ENCODE results near the gene SLC6A18. TPM values are rescaled to one million over a fixed set of nuclear protein-coding genes. Genes with fewer than 3 reads are reported as not detected.

The SLC6A18 gene
- total RNA-seq, 4 donors from 2014 or later: not detected

DNA sequence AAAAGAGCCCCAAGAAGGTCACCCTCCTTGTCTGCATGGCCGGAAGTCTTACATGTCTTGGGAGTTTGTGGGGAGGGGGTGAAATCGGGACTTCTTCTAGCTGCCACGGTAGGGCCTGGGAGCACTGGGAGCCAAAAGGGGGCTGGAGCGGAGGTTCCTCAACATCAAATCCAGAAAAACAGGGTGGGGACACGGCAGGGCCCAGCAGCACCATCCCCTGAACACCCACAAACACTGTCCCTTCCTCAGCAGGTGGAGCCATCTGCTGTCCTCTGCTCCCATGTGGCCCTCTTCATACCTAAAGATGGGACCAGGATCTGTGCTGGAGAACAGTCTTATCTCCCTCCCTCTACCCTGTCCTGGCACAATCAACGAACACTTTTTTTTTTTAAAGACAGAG lies 67.0 kb downstream of the SLC6A18 start:
- WGBS, 2 donors: 69 to 86% methylated on average over 5 of the region's 6 CpGs
- Histone ChIP-seq H3K4me1 (peaks cover 4 to 15% (median 9%) of the 10 kb centered on the region in 3 donors), H3K4me3 (no peak overlapping the region), H3K9me3 (peaks cover 0 to 6% (median 0%) of the 10 kb centered on the region in 3 donors), H3K36me3 (no peaks in the 10 kb centered on the region), H3K27ac (no peak overlapping the region), H3K27me3 (peaks cover 0 to 77% (median 0%) of the 10 kb centered on the region in 4 donors)
- no peak for TF ChIP-seq POLR2A (IDR thresholded peaks at IDR 0.05)
- TF ChIP-seq, protein P1, sequence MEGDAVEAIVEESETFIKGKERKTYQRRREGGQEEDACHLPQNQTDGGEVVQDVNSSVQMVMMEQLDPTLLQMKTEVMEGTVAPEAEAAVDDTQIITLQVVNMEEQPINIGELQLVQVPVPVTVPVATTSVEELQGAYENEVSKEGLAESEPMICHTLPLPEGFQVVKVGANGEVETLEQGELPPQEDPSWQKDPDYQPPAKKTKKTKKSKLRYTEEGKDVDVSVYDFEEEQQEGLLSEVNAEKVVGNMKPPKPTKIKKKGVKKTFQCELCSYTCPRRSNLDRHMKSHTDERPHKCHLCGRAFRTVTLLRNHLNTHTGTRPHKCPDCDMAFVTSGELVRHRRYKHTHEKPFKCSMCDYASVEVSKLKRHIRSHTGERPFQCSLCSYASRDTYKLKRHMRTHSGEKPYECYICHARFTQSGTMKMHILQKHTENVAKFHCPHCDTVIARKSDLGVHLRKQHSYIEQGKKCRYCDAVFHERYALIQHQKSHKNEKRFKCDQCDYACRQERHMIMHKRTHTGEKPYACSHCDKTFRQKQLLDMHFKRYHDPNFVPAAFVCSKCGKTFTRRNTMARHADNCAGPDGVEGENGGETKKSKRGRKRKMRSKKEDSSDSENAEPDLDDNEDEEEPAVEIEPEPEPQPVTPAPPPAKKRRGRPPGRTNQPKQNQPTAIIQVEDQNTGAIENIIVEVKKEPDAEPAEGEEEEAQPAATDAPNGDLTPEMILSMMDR (IDR thresholded peaks at IDR 0.05): no peak
- intact Hi-C loops (cut with DNase I): no loop called here
- DNase-seq: no peak

DNA sequence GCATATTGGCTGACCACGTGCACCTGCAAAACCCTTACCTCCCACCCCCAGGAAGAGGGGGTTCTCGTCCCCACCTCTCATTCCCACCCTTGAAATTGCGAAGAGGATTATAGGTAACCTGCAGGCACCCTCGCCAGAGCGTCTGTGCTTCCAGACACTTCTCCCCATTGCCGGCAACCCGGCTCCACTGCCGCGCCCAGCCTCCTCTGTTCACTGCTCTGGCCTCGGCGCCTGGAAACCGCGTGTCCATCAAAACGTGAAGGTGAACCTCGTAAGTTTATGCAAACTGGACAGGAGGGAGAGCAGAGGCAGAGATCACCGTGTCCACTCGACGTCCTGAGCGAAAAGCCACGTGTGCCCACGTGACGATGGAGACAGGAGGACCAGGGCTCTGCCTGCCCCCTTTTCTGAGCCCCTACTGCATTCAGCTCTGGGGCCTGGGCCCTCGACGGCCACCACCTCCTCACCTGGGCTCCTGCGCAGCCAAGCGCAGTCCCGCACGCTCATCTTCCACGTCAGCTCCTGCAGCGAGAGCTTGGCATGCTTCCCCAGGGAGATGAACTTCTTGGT lies 67.8 kb downstream of the SLC6A18 start:
- Histone ChIP-seq H3K27me3 (peaks cover 0 to 85% (median 0%) of the 10 kb centered on the region in 4 donors), H3K36me3 (no peaks in the 10 kb centered on the region), H3K4me1 (peaks cover 4 to 15% (median 9%) of the 10 kb centered on the region in 3 donors), H3K27ac (no peak overlapping the region), H3K4me3 (no peak overlapping the region), H3K9me3 (peaks cover 0 to 6% (median 0%) of the 10 kb centered on the region in 3 donors)
- intact Hi-C loops (cut with DNase I): no loop called here
- 89 to 93% methylated on average over 20 to 22 of the region's 30 CpGs for WGBS, 2 donors
- TF ChIP-seq POLR2A (IDR thresholded peaks at IDR 0.05): no peak
- TF ChIP-seq, protein P1 (IDR thresholded peaks at IDR 0.05): no peak
- no peak for DNase-seq

DNA sequence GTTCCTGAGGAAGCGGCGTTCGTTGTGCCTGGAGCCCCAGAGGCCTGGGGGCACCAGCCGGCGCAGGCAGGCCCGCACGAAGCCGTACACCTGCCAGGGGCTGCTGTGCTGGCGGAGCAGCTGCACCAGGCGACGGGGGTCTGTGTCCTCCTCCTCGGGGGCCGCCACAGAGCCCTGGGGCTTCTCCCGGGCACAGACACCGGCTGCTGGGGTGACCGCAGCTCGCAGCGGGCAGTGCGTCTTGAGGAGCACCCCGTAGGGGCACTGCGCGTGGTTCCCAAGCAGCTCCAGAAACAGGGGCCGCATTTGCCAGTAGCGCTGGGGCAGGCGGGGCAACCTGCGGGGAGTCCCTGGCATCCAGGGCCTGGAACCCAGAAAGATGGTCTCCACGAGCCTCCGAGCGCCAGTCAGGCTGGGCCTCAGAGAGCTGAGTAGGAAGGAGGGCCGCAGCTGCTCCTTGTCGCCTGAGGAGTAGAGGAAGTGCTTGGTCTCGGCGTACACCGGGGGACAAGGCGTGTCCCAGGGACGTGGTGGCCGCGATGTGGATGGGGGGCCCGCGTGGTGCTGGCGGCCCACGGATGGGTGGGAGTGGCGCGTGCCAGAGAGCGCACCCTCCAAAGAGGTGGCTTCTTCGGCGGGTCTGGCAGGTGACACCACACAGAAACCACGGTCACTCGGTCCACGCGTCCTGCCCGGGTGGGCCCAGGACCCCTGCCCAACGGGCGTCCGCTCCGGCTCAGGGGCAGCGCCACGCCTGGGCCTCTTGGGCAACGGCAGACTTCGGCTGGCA lies 68.4 kb downstream of the SLC6A18 start:
- DNase-seq: no peak
- Histone ChIP-seq H3K27ac (no peak overlapping the region), H3K4me1 (peaks cover 4 to 15% (median 9%) of the 10 kb centered on the region in 3 donors), H3K4me3 (no peak overlapping the region), H3K9me3 (peaks cover 0 to 2% (median 0%) of the 10 kb centered on the region in 3 donors), H3K36me3 (no peaks in the 10 kb centered on the region), H3K27me3 (peaks cover 0 to 84% (median 0%) of the 10 kb centered on the region in 4 donors)
- 96% methylated on average over 9 of the region's 60 CpGs; no CpG with 5 or more reads in 1 of the 2 donors for WGBS, 2 donors
- TF ChIP-seq, protein P1 (IDR thresholded peaks at IDR 0.05): no peak
- no peak for TF ChIP-seq POLR2A (IDR thresholded peaks at IDR 0.05)
- intact Hi-C loops (cut with DNase I): no loop called here

DNA sequence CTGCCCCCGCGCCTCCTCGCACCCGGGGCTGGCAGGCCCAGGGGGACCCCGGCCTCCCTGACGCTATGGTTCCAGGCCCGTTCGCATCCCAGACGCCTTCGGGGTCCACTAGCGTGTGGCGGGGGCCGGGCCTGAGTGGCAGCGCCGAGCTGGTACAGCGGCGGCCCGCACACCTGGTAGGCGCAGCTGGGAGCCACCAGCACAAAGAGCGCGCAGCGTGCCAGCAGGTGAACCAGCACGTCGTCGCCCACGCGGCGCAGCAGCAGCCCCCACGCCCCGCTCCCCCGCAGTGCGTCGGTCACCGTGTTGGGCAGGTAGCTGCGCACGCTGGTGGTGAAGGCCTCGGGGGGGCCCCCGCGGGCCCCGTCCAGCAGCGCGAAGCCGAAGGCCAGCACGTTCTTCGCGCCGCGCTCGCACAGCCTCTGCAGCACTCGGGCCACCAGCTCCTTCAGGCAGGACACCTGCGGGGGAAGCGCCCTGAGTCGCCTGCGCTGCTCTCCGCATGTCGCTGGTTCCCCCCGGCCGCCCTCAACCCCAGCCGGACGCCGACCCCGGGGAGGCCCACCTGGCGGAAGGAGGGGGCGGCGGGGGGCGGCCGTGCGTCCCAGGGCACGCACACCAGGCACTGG lies 69.1 kb downstream of the SLC6A18 start:
- Histone ChIP-seq H3K27ac (no peak overlapping the region), H3K27me3 (peaks cover 0 to 84% (median 0%) of the 10 kb centered on the region in 4 donors), H3K4me1 (peaks cover 4 to 15% (median 9%) of the 10 kb centered on the region in 3 donors), H3K4me3 (peak overlapping the region in 2 of 4 donors; percentile 32 to 52), H3K36me3 (no peaks in the 10 kb centered on the region), H3K9me3 (no peaks in the 10 kb centered on the region)
- 2% methylated on average over 18 of the region's 69 CpGs; no CpG with 5 or more reads in 1 of the 2 donors for WGBS, 2 donors
- TF ChIP-seq POLR2A (IDR thresholded peaks at IDR 0.05): no peak
- TF ChIP-seq, protein P1 (IDR thresholded peaks at IDR 0.05): no peak
- intact Hi-C loops (cut with DNase I): no loop called here
- no peak for DNase-seq

Data from esophagus squamous epithelium (tissue), 5 donors.